ENCODE results near the gene STAB2. TPM values are rescaled to one million over a fixed set of nuclear protein-coding genes. Genes with fewer than 3 reads are reported as not detected.

The STAB2 gene
- total RNA-seq, 1 donor from 2014 or later, result not detected

- TF ChIP-seq CTCF (IDR thresholded peaks at IDR 0.05), result no peak
- Mint-ChIP-seq H3K27me3 (ENCODE audit: low read depth) (peaks cover 6% of the 10 kb centered on the region), H3K4me1 (ENCODE audit: low read depth) (peaks cover 7% of the 10 kb centered on the region), H3K27ac (ENCODE audit: unreplicated experiment) (no peak overlapping the region), H3K4me3 (ENCODE audit: unreplicated experiment) (no peak overlapping the region), H3K36me3 (ENCODE audit: low read depth) (no peaks in the 10 kb centered on the region), H3K9me3 (ENCODE audit: low read depth) (peaks cover 6% of the 10 kb centered on the region)
- no peak for DNase-seq (ENCODE audit: low spot score)
Measured at GRCh38 chr12:103558879-103559278, 28.2 kb upstream of the STAB2 start.

GRCh38 chr12:103560604-103561101, 26.4 kb upstream of the STAB2 start:
- Mint-ChIP-seq H3K4me3 (ENCODE audit: unreplicated experiment) (no peak overlapping the region), H3K9me3 (ENCODE audit: low read depth) (peaks cover 12% of the 10 kb centered on the region), H3K27ac (ENCODE audit: unreplicated experiment) (no peak overlapping the region), H3K27me3 (ENCODE audit: low read depth) (peaks cover 2% of the 10 kb centered on the region), H3K36me3 (ENCODE audit: low read depth) (peaks cover 2% of the 10 kb centered on the region), H3K4me1 (ENCODE audit: low read depth) (peaks cover 7% of the 10 kb centered on the region)
- TF ChIP-seq CTCF (IDR thresholded peaks at IDR 0.05), result no peak
- DNase-seq (ENCODE audit: low spot score), result no peak

GRCh38 chr12:103561174-103561573, 25.9 kb upstream of the STAB2 start:
- Mint-ChIP-seq H3K36me3 (ENCODE audit: low read depth) (peaks cover 2% of the 10 kb centered on the region), H3K4me1 (ENCODE audit: low read depth) (peaks cover 7% of the 10 kb centered on the region), H3K9me3 (ENCODE audit: low read depth) (peaks cover 16% of the 10 kb centered on the region), H3K4me3 (ENCODE audit: unreplicated experiment) (no peak overlapping the region), H3K27ac (ENCODE audit: unreplicated experiment) (no peak overlapping the region), H3K27me3 (ENCODE audit: low read depth) (peaks cover 2% of the 10 kb centered on the region)
- no peak for DNase-seq (ENCODE audit: low spot score)
- TF ChIP-seq CTCF (IDR thresholded peaks at IDR 0.05), result no peak

GRCh38 chr12:103566398-103566797, 20.7 kb upstream of the STAB2 start:
- Mint-ChIP-seq H3K27ac (ENCODE audit: unreplicated experiment) (no peak overlapping the region), H3K4me3 (ENCODE audit: unreplicated experiment) (no peak overlapping the region), H3K27me3 (ENCODE audit: low read depth) (peaks cover 40% of the 10 kb centered on the region), H3K4me1 (ENCODE audit: low read depth) (peaks cover 4% of the 10 kb centered on the region), H3K36me3 (ENCODE audit: low read depth) (peaks cover 4% of the 10 kb centered on the region), H3K9me3 (ENCODE audit: low read depth) (peaks cover 31% of the 10 kb centered on the region)
- no peak for DNase-seq (ENCODE audit: low spot score)
- TF ChIP-seq CTCF (IDR thresholded peaks at IDR 0.05), result no peak

- Mint-ChIP-seq H3K36me3 (ENCODE audit: low read depth) (peaks cover 4% of the 10 kb centered on the region), H3K27me3 (ENCODE audit: low read depth) (peaks cover 59% of the 10 kb centered on the region), H3K4me3 (ENCODE audit: unreplicated experiment) (no peak overlapping the region), H3K9me3 (ENCODE audit: low read depth) (peaks cover 28% of the 10 kb centered on the region), H3K4me1 (ENCODE audit: low read depth) (peaks cover 4% of the 10 kb centered on the region), H3K27ac (ENCODE audit: unreplicated experiment) (no peak overlapping the region)
- no peak for TF ChIP-seq CTCF (IDR thresholded peaks at IDR 0.05)
- no peak for DNase-seq (ENCODE audit: low spot score)
Measured at GRCh38 chr12:103569278-103569677, 17.8 kb upstream of the STAB2 start.

Data from chondrocyte (in vitro differentiated cells).